ENCODE results near the gene UBE2G1. TPM values are rescaled to one million over a fixed set of nuclear protein-coding genes. Genes with fewer than 3 reads are reported as not detected.

The UBE2G1 gene
- total and polyA plus RNA-seq, 9 of the 15 experiments (the other 6 are each of a cell fraction or from before 2014, with no cell fraction given), result 10.1 to 65.9 (median 29.7) TPM

DNA sequence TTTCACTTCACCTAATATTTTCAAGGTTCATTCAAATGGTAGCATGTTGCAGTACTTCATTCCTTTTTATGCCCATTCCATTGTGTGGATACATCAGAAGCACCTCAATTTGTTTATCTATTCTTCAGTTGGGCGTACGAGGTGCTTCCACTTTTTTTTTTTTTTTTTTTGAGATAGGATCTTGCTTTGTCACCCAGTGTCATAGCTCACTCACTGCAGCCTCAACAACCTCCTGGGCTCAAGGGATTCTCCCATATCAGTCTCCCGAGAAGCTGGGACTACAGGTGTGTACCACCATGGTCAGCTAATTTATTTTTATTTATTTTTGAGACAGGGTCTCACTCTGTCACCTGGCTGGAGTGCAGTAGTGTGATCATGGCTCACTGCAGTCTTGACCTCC is 44.7 kb upstream of the UBE2G1 start (continued):
- TF ChIP-seq, protein P1, sequence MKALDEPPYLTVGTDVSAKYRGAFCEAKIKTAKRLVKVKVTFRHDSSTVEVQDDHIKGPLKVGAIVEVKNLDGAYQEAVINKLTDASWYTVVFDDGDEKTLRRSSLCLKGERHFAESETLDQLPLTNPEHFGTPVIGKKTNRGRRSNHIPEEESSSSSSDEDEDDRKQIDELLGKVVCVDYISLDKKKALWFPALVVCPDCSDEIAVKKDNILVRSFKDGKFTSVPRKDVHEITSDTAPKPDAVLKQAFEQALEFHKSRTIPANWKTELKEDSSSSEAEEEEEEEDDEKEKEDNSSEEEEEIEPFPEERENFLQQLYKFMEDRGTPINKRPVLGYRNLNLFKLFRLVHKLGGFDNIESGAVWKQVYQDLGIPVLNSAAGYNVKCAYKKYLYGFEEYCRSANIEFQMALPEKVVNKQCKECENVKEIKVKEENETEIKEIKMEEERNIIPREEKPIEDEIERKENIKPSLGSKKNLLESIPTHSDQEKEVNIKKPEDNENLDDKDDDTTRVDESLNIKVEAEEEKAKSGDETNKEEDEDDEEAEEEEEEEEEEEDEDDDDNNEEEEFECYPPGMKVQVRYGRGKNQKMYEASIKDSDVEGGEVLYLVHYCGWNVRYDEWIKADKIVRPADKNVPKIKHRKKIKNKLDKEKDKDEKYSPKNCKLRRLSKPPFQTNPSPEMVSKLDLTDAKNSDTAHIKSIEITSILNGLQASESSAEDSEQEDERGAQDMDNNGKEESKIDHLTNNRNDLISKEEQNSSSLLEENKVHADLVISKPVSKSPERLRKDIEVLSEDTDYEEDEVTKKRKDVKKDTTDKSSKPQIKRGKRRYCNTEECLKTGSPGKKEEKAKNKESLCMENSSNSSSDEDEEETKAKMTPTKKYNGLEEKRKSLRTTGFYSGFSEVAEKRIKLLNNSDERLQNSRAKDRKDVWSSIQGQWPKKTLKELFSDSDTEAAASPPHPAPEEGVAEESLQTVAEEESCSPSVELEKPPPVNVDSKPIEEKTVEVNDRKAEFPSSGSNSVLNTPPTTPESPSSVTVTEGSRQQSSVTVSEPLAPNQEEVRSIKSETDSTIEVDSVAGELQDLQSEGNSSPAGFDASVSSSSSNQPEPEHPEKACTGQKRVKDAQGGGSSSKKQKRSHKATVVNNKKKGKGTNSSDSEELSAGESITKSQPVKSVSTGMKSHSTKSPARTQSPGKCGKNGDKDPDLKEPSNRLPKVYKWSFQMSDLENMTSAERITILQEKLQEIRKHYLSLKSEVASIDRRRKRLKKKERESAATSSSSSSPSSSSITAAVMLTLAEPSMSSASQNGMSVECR (CRISPR knock-in tag; IDR thresholded peaks at IDR 0.05), result no peak
- TF ChIP-seq, protein P2, sequence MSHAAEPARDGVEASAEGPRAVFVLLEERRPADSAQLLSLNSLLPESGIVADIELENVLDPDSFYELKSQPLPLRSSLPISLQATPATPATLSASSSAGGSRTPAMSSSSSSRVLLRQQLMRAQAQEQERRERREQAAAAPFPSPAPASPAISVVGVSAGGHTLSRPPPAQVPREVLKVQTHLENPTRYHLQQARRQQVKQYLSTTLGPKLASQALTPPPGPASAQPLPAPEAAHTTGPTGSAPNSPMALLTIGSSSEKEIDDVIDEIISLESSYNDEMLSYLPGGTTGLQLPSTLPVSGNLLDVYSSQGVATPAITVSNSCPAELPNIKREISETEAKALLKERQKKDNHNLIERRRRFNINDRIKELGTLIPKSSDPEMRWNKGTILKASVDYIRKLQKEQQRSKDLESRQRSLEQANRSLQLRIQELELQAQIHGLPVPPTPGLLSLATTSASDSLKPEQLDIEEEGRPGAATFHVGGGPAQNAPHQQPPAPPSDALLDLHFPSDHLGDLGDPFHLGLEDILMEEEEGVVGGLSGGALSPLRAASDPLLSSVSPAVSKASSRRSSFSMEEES (CRISPR knock-in tag; IDR thresholded peaks at IDR 0.05), result no peak
- TF ChIP-seq ZNF57 (CRISPR knock-in tag; IDR thresholded peaks at IDR 0.05), result no peak
- no peak for TF ChIP-seq ESRRB (CRISPR knock-in tag; IDR thresholded peaks at IDR 0.05; ENCODE audit: borderline replicate concordance)
- no peak for TF ChIP-seq MEF2D (tag; conservative IDR thresholded peaks at IDR 0.05; ENCODE audit: low read depth)
- TF ChIP-seq POLR2H (tag; IDR thresholded peaks at IDR 0.05; ENCODE audit: low read depth), result no peak
- no peak for TF ChIP-seq XRCC3 (IDR thresholded peaks at IDR 0.05)
- peak; percentile 65; the same call in 1 of the 2 replicates for TF ChIP-seq MAFK (IDR thresholded peaks at IDR 0.05; ENCODE audit: low read length)
- TF ChIP-seq, protein P3, sequence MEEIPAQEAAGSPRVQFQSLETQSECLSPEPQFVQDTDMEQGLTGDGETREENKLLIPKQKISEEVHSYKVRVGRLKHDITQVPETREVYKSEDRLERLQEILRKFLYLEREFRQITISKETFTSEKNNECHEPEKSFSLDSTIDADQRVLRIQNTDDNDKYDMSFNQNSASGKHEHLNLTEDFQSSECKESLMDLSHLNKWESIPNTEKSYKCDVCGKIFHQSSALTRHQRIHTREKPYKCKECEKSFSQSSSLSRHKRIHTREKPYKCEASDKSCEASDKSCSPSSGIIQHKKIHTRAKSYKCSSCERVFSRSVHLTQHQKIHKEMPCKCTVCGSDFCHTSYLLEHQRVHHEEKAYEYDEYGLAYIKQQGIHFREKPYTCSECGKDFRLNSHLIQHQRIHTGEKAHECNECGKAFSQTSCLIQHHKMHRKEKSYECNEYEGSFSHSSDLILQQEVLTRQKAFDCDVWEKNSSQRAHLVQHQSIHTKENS (CRISPR knock-in tag; IDR thresholded peaks at IDR 0.05), result no peak
- TF ChIP-seq CCAR2 (IDR thresholded peaks at IDR 0.05; ENCODE audit: low read depth, low read length), result no peak
- TF ChIP-seq TOE1 (IDR thresholded peaks at IDR 0.05; ENCODE audit: borderline replicate concordance), result no peak
- no peak for TF ChIP-seq TOE1 (CRISPR knock-in tag; IDR thresholded peaks at IDR 0.05; ENCODE audit: borderline replicate concordance, low read depth)
- TF ChIP-seq SNIP1 (IDR thresholded peaks at IDR 0.05; ENCODE audit: low read depth), result no peak
- TF ChIP-seq PHB (CRISPR knock-in tag; IDR thresholded peaks at IDR 0.05), result no peak
- no peak for TF ChIP-seq DNMT1 (IDR thresholded peaks at IDR 0.05)
- no peak for TF ChIP-seq ZNF165 (CRISPR knock-in tag; IDR thresholded peaks at IDR 0.05; ENCODE audit: borderline replicate concordance)
- TF ChIP-seq, protein P4, sequence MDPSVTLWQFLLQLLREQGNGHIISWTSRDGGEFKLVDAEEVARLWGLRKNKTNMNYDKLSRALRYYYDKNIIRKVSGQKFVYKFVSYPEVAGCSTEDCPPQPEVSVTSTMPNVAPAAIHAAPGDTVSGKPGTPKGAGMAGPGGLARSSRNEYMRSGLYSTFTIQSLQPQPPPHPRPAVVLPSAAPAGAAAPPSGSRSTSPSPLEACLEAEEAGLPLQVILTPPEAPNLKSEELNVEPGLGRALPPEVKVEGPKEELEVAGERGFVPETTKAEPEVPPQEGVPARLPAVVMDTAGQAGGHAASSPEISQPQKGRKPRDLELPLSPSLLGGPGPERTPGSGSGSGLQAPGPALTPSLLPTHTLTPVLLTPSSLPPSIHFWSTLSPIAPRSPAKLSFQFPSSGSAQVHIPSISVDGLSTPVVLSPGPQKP (CRISPR knock-in tag; IDR thresholded peaks at IDR 0.05), result no peak
- TF ChIP-seq ZZZ3 (IDR thresholded peaks at IDR 0.05), result no peak
- TF ChIP-seq, protein P5, sequence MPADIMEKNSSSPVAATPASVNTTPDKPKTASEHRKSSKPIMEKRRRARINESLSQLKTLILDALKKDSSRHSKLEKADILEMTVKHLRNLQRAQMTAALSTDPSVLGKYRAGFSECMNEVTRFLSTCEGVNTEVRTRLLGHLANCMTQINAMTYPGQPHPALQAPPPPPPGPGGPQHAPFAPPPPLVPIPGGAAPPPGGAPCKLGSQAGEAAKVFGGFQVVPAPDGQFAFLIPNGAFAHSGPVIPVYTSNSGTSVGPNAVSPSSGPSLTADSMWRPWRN (IDR thresholded peaks at IDR 0.05; ENCODE audit: low read depth), result no peak
- TF ChIP-seq CBX8 (IDR thresholded peaks at IDR 0.05; ENCODE audit: borderline replicate concordance, extremely low read depth, low read depth, low read length, poor library complexity, severe bottlenecking), result no peak
- TF ChIP-seq C11orf30 (IDR thresholded peaks at IDR 0.05; ENCODE audit: low read depth), result peak; percentile 82

Data from K562 (cell line).